GM18508 (cell line): Measurements from ENCODE around the gene TRIO.

ENCODE experiments used
- ATAC-seq: cut with Tn5 transposase; IDR thresholded peaks from one replicate; pipeline ENCODE4 v1.9.1; 2021; ENCODE audit warnings: moderate number of reproducible peaks; ENCODE audit not compliant: insufficient read depth, unreplicated experiment

Gene TRIO

DNA sequence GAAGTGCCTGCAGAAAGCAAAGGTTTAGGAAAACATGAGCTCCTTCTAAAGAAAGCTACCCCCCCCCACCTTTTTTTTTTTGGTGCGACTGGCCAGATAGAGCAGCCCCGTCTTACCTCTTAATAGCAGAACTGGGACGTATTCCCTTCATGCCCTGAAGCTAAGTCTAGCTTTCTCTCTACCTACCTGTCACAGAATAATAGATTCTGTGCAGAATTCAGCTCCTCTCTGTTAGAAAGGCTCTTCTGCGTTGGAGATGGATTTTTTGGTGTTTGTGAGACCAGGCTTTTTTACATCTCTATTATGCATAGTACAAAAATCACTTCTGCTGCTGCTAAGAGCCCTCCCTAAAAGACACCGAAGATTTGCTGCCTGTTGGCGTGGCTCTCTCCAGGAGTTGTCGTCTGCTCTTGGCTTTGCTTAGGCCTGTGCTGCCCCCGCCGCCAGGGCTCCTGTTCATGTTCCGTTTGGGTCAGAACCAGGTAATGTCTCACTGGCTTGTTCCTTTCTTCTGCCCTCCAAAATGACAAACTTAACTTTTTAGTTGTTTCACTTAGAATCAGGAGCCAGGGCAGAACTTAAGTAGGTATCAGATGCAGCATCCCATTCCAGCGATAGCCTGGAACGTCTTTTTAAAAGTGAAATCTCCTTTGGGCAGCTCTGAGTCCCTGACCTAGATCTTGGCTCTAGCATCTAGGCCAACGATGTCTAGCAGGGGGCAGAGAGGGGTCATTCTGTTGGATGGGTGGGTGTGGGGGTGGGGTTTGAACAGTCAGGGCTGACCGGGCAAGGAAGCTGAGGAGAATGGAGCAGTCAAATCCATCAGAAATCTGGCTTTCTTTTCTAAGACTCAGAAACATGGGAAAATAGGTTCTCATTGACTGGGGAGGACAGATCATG lies 2.5 kb downstream of the TRIO start:
- no peak for ATAC-seq

DNA sequence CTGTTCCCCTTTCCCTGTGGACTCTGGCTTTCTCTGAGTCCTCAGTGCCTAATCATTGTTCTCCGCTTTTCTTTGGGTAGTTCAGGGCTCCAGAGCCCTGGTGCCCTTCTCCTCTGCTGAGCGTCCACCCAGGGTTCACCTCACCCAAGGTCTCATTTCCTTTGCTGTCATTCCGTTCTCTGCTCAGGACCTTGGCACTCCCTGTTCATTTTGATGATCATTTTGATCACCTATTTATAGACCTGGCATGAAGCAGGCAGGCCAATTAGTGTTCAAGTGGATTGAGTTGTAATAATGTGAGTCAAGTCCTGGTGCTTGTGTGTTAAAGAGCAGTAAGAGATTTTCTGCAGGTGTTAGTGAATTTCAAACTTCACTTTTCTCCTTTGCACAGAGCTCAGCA lies 3.6 kb downstream of the TRIO start:
- ATAC-seq = no peak

DNA sequence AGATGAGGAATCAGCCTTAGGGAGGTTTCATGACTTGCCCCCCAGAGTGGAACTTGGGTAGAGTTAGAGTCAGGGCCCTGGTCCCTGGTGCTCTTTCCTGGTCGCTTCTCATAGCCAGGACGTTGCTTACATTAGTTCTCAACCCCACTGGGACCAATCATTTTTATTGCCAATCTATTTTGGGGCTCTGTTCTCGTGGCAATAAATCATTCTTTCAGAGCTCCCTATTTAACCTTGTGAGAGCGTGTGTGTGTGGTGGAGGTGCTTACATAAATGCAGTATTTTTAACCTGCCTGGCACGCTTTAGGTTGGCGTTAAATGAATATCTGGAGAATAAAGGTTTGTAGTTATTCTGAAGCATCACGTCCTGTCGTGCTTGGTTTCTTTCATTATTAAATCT lies 4.1 kb downstream of the TRIO start:
- no peak for ATAC-seq

- no peak for ATAC-seq
These were observed 5.3 kb downstream of the TRIO start for GRCh38 chr5:14148483-14148882.

DNA sequence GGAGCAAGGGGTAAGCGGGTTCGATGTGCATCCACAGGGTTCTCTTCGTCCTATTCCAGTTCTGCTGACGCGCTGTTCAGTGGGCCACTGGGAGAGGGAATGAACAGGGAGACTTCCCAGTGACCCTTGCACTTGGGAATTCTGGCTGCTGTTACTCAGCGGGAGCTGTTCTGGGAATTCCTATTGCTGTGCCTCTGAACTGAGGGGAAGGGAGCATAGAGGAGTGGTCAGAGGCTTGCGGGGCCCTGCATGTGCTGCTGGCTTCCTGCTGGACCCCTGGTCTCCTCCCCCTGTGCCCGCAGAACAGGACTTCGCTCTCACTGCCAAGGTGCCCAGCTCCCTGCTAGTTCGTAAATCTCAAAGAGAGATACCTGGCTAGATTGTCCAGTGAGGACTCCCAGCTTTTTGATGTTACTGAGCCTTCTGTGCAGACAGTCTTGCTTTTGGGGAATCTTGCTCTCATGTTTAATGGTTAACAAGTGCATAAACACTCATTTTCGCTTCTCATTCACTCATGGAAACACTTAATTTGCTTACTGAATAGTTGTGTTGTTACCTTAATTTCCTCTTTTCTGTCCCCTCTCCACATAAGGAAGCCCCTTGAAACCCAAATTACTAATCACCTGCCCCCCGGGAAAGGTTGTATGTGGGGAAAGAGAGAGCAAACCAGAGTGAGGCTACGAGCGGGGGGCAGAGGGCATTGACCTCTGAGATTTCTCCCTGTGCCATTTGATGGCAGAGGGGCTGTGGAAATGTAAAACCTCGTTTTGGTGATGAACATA lies 5.9 kb downstream of the TRIO start:
- no peak for ATAC-seq

DNA sequence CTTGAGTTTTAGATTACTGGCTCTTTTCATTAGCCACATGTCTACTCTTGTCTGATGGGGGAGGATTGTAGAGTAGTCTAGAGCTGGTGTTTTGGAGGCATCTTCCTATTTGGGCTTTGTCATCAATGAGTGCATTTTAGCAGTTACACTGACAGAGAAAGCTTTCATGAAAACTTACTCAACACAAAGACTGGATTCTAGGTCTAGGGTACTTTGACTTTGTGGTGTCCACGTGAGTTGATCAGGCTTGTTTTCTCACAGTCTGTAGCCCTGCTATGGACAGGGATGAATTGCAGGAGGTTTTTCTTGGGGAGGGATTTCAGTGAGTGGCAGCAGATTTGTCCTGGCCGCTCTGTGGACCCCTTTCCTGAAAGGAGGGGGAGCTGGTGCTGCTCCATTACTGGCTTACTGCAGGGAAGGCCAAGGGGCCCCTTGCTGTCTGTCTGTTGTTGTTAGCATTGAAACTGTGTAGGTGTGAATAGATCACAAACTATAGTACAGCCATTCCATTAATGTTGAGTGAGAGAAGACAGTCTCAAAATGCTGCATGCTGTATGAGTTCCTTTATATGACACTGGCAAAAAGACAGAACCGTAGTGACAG lies 6.6 kb downstream of the TRIO start:
- no peak for ATAC-seq

DNA sequence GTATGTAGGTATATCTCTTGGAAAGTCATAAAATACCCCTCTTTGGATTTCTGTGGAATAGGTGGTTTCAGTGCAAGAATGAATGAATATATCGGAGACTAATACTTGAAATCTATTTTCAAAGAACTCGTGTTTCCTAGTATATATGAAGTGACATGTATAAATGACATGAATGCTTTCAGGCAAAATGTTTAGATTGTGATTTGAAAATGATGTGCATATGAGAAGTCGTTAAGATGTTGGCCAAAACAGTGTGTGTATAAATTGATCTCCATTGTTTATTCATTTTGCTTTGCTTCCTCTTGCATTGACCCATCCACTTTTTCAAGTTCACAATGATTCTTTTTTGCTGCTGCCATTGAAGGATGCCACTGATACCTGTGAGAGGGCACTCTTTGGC lies 8.3 kb downstream of the TRIO start:
- no peak for ATAC-seq

- no peak for ATAC-seq
These were observed 10.1 kb downstream of the TRIO start for GRCh38 chr5:14153071-14153864.

DNA sequence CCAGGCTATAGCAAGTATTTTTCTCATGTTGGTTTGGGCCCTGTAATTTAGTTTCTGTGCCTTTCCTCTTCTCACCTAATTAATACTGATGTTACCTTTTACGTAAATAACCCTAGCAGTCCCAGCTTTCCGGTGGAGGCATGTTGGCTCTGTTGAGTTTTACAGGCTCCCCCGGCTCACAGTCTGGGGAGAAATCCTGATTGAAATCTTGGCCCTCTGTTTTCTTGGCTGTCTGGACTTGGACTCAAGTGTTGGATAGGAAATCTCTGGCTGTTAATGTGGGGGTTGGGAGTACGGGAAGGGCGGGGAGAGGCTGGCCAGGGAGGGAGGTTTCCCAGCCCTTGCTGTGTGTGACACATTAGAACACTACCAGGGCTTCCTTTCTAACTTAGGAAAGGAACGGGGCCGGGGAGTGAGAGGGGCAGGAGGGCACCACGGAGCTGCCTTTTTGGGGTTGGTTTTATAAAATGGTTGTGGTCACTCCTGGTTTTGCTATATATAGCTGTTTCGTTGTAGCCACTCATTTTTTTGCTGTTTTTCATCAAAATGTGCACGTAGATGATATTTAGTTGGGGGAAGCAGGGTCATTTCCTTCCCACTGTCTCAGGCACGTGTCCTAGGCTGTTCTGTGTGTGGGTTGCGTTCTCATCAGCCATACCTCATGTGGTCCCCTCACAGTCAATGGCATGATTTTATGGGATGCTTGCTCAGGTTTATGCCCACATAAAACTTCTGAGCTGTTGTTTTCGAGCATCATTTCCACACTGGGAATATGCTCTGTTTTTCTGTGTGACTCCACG lies 11.0 kb downstream of the TRIO start:
- ATAC-seq = no peak

DNA sequence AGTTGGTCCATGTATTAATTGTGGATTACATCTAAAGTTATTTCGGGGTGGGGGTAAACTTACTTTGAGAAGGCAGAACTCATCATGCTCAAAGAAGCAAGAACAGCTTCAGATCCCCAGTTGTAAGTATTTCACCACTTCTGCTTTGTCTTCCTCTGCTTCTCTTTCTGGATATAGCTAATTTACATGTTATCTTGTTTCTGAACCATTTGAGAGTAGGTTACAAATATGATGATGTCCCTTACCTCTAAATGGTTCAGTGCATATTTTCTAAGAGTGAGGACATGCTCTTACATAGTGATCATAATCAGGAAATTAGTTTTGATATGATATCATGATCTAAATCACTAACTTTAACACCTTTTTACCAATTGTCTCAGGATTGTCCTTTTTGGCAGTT lies 11.9 kb downstream of the TRIO start:
- peak; percentile 61 for ATAC-seq

DNA sequence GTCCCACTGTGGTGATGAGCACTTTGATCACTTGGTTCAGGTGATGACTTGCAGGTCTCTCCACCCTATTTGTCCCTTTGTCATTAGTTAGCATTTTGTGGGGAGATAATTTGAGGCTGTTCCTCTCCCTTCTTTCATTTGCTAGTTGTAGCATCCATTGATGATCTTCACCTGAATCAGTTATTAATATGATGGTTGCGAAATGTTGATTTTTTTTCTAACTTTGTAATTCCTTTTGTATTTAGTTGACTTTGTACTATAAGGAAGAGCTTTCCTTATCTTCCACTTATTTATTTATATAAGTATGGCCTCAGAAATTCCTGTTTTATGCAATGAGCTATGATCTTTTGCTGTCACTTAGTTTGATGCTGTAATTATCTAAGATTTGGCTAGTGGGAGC lies 12.6 kb downstream of the TRIO start:
- no peak for ATAC-seq

- no peak for ATAC-seq
These were observed 13.1 kb downstream of the TRIO start for GRCh38 chr5:14156290-14156649.

DNA sequence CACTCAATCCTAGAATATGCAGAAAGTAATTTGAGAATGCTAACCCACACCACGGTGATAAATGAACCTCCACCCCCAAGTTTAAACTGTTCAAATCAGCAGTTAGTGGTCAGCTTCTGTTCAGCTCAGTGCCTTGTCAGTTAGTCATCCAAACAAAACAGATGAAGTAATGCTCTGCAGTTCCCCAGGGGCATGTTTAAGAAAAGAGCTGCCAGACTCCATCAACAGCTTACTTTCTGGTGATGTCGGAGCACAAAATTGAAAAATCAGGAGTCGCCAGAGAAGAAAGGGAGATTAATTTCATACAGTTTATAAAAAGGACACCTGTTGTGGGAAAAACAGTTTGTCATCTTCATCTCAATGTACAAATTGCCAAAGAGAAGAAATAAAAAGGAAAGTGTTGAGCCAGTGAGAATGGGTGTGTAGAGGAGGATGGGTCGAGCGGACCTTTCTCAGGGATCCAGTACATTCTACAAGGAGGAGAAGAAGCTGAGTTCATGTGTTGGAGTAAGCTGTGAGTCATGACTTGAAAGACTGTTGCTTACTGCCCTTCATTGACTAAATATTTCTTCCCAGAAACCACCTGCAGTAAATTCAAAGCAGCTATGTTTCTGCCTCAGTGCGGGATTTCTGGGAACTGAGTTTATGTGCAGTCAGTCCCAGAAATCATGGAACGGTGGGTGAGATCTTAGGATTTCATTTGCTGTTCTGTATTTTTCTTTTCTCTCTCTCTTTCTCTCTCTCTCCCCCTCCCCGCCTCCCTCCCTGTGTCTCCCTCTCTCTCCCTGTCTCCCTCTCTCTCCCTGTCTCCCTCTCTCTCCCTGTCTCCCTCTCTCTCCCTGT lies 13.7 kb downstream of the TRIO start:
- ATAC-seq = peak; percentile 34

DNA sequence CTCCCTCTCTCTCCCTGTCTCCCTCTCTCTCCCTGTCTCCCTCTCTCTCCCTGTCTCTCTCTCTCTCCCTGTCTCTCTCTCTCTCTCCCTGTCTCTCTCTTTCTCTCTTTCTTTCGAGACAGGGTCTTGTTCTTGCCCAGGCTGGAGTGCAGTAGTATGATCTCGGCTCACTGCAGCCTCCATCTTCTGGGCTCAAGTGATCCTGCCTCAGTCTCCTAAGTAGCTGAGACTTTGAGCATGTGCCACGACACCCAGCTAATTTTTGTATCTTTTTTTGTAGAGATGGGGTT lies 14.3 kb downstream of the TRIO start:
- no peak for ATAC-seq

- no peak for ATAC-seq
These were observed 15.9 kb downstream of the TRIO start for GRCh38 chr5:14158890-14159666.

- no peak for ATAC-seq
These were observed 18.8 kb downstream of the TRIO start for GRCh38 chr5:14161825-14162556.
